ENCODE data around the gene LATS2.

The LATS2 gene

DNA sequence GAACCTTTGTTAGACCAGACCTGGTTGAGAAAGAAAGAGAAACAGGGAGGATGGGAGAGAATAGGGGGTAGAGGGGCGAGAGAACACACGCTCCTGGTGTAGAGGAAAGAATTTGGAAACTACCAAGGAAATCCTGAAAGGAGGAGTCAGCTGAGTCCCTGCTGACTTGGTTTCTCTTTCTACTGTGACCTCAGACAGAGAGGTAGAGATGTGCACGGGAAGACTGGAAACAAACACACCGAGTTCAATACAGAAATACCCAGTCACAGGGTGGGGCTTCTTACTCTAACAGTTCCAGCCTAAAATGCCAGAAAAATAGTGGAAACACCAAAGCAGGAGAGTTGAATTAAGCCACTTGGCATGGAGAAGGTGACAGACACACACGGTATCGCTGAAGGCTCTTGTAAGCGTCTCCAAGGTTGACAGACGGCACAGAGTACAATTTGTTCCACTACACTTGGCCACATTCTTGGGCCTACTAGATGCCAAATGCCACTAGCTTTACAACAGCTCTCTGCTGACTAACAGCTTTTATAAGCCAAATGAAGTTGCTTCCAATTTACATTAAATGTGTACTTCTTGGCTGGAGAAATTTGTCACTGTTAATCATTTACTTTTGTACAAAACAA, 28.1 kb downstream of the LATS2 start:
- H3K4me1 ChIP-seq (ENCODE audit: control insufficient read depth, insufficient read depth, low read length) = no peaks in the 10 kb centered on the region
- H3K4me3 ChIP-seq (ENCODE audit: low read depth, low read length) = no peak overlapping the region
- TF ChIP-seq, protein P1, sequence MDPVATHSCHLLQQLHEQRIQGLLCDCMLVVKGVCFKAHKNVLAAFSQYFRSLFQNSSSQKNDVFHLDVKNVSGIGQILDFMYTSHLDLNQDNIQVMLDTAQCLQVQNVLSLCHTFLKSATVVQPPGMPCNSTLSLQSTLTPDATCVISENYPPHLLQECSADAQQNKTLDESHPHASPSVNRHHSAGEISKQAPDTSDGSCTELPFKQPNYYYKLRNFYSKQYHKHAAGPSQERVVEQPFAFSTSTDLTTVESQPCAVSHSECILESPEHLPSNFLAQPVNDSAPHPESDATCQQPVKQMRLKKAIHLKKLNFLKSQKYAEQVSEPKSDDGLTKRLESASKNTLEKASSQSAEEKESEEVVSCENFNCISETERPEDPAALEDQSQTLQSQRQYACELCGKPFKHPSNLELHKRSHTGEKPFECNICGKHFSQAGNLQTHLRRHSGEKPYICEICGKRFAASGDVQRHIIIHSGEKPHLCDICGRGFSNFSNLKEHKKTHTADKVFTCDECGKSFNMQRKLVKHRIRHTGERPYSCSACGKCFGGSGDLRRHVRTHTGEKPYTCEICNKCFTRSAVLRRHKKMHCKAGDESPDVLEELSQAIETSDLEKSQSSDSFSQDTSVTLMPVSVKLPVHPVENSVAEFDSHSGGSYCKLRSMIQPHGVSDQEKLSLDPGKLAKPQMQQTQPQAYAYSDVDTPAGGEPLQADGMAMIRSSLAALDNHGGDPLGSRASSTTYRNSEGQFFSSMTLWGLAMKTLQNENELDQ (tag by site-specific recombination; IDR thresholded peaks at IDR 0.05; ENCODE audit: low read depth) = no peak
- TF ChIP-seq, protein P2, sequence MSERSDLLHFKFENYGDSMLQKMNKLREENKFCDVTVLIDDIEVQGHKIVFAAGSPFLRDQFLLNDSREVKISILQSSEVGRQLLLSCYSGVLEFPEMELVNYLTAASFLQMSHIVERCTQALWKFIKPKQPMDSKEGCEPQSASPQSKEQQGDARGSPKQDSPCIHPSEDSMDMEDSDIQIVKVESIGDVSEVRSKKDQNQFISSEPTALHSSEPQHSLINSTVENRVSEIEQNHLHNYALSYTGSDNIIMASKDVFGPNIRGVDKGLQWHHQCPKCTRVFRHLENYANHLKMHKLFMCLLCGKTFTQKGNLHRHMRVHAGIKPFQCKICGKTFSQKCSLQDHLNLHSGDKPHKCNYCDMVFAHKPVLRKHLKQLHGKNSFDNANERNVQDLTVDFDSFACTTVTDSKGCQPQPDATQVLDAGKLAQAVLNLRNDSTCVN (tag by site-specific recombination; optimal IDR thresholded peaks at IDR 0.05) = no peak
- no peak for TF ChIP-seq ZNF37A (tag by site-specific recombination; IDR thresholded peaks at IDR 0.05)
- TF ChIP-seq ZNF140 (tag by site-specific recombination; IDR thresholded peaks at IDR 0.05) = no peak
- TF ChIP-seq, protein P3, sequence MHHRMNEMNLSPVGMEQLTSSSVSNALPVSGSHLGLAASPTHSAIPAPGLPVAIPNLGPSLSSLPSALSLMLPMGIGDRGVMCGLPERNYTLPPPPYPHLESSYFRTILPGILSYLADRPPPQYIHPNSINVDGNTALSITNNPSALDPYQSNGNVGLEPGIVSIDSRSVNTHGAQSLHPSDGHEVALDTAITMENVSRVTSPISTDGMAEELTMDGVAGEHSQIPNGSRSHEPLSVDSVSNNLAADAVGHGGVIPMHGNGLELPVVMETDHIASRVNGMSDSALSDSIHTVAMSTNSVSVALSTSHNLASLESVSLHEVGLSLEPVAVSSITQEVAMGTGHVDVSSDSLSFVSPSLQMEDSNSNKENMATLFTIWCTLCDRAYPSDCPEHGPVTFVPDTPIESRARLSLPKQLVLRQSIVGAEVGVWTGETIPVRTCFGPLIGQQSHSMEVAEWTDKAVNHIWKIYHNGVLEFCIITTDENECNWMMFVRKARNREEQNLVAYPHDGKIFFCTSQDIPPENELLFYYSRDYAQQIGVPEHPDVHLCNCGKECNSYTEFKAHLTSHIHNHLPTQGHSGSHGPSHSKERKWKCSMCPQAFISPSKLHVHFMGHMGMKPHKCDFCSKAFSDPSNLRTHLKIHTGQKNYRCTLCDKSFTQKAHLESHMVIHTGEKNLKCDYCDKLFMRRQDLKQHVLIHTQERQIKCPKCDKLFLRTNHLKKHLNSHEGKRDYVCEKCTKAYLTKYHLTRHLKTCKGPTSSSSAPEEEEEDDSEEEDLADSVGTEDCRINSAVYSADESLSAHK (tag by site-specific recombination; IDR thresholded peaks at IDR 0.05) = no peak
- TF ChIP-seq, protein P4, sequence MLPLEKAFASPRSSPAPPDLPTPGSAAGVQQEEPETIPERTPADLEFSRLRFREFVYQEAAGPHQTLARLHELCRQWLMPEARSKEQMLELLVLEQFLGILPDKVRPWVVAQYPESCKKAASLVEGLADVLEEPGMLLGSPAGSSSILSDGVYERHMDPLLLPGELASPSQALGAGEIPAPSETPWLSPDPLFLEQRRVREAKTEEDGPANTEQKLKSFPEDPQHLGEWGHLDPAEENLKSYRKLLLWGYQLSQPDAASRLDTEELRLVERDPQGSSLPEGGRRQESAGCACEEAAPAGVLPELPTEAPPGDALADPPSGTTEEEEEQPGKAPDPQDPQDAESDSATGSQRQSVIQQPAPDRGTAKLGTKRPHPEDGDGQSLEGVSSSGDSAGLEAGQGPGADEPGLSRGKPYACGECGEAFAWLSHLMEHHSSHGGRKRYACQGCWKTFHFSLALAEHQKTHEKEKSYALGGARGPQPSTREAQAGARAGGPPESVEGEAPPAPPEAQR (tag by site-specific recombination; IDR thresholded peaks at IDR 0.05) = no peak
- TF ChIP-seq, protein P5, sequence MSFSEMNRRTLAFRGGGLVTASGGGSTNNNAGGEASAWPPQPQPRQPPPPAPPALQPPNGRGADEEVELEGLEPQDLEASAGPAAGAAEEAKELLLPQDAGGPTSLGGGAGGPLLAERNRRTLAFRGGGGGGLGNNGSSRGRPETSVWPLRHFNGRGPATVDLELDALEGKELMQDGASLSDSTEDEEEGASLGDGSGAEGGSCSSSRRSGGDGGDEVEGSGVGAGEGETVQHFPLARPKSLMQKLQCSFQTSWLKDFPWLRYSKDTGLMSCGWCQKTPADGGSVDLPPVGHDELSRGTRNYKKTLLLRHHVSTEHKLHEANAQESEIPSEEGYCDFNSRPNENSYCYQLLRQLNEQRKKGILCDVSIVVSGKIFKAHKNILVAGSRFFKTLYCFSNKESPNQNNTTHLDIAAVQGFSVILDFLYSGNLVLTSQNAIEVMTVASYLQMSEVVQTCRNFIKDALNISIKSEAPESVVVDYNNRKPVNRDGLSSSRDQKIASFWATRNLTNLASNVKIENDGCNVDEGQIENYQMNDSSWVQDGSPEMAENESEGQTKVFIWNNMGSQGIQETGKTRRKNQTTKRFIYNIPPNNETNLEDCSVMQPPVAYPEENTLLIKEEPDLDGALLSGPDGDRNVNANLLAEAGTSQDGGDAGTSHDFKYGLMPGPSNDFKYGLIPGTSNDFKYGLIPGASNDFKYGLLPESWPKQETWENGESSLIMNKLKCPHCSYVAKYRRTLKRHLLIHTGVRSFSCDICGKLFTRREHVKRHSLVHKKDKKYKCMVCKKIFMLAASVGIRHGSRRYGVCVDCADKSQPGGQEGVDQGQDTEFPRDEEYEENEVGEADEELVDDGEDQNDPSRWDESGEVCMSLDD (tag by site-specific recombination; IDR thresholded peaks at IDR 0.05) = no peak
- no peak for TF ChIP-seq ZXDB (tag by site-specific recombination; IDR thresholded peaks at IDR 0.05)
- no peak for TF ChIP-seq ZNF133 (tag by site-specific recombination; IDR thresholded peaks at IDR 0.05)
- TF ChIP-seq ZNF785 (tag by site-specific recombination; IDR thresholded peaks at IDR 0.05) = no peak
- TF ChIP-seq, protein P6, sequence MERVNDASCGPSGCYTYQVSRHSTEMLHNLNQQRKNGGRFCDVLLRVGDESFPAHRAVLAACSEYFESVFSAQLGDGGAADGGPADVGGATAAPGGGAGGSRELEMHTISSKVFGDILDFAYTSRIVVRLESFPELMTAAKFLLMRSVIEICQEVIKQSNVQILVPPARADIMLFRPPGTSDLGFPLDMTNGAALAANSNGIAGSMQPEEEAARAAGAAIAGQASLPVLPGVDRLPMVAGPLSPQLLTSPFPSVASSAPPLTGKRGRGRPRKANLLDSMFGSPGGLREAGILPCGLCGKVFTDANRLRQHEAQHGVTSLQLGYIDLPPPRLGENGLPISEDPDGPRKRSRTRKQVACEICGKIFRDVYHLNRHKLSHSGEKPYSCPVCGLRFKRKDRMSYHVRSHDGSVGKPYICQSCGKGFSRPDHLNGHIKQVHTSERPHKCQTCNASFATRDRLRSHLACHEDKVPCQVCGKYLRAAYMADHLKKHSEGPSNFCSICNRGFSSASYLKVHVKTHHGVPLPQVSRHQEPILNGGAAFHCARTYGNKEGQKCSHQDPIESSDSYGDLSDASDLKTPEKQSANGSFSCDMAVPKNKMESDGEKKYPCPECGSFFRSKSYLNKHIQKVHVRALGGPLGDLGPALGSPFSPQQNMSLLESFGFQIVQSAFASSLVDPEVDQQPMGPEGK (tag by site-specific recombination; IDR thresholded peaks at IDR 0.05) = no peak
- TF ChIP-seq, protein P7, sequence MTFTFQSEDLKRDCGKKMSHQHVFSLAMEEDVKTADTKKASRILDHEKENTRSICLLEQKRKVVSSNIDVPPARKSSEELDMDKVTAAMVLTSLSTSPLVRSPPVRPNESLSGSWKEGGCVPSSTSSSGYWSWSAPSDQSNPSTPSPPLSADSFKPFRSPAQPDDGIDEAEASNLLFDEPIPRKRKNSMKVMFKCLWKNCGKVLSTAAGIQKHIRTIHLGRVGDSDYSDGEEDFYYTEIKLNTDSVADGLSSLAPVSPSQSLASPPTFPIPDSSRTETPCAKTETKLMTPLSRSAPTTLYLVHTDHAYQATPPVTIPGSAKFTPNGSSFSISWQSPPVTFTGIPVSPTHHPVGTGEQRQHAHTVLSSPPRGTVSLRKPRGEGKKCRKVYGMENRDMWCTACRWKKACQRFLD (tag by site-specific recombination; IDR thresholded peaks at IDR 0.05) = no peak
- TF ChIP-seq, protein P8, sequence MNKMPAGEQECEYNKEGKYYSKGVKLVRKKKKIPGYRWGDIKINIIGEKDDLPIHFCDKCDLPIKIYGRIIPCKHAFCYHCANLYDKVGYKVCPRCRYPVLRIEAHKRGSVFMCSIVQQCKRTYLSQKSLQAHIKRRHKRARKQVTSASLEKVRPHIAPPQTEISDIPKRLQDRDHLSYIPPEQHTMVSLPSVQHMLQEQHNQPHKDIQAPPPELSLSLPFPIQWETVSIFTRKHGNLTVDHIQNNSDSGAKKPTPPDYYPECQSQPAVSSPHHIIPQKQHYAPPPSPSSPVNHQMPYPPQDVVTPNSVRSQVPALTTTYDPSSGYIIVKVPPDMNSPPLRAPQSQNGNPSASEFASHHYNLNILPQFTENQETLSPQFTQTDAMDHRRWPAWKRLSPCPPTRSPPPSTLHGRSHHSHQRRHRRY (tag by site-specific recombination; IDR thresholded peaks at IDR 0.05) = no peak
- TF ChIP-seq MYNN (tag by site-specific recombination; IDR thresholded peaks at IDR 0.05; ENCODE audit: borderline replicate concordance) = no peak
- H3K27ac ChIP-seq (ENCODE audit: extremely low read depth, low read depth, low read length) = no peak overlapping the region
- no peaks in the 10 kb centered on the region for H3K36me3 ChIP-seq (ENCODE audit: control insufficient read depth in 2 of 2, insufficient read depth in 1 of 2, low read length in 2 of 2)
- POLR2A ChIA-PET = no interaction called here
- no peaks in the 10 kb centered on the region for H3K9me3 ChIP-seq (ENCODE audit: control insufficient read depth, insufficient read depth, low read depth, low read length)
- CTCF ChIA-PET = interaction anchor here (0.6 kb wide), 2 partner anchors 20 to 540 kb away, joined by 3 read pairs; no protein-coding TSS in a partner anchor

All from HEK293 (cell line).